H9 (cell line): ENCODE measurements around the gene STK35. TPM values are rescaled to one million over a fixed set of nuclear protein-coding genes. Genes with fewer than 3 reads are reported as not detected.

Experiments
- DNase-seq: peaks from one replicate; pipeline ENCODE4 v3.0.0-alpha.2; 2017
- H2AFZ ChIP-seq: one replicate; pipeline ENCODE4 v1.6.1; 2013; ENCODE audit warnings: mild to moderate bottlenecking, low read length, control low read depth, moderate library complexity
- H2AK5ac ChIP-seq: 2 replicates; pipeline ENCODE4 v1.6.1; 2013; ENCODE audit warnings: low read length, control low read depth, mixed read lengths; ENCODE audit not compliant: insufficient read length
- H2BK120ac ChIP-seq: one replicate; pipeline ENCODE4 v1.6.1; 2013; ENCODE audit warnings: low read depth, mild to moderate bottlenecking, low read length, control low read depth, inconsistent platforms; ENCODE audit not compliant: poor library complexity, severe bottlenecking
- H2BK12ac ChIP-seq: 2 replicates; pipeline ENCODE4 v1.6.1; 2013; ENCODE audit warnings: low read length, control low read depth, mixed read lengths, low read depth; ENCODE audit not compliant: insufficient read length
- H2BK15ac ChIP-seq: 2 replicates; pipeline ENCODE4 v1.6.1; 2013; ENCODE audit warnings: low read depth, low read length, control low read depth
- H2BK20ac ChIP-seq: one replicate; pipeline ENCODE4 v1.6.1; 2013; ENCODE audit warnings: low read depth, mild to moderate bottlenecking, low read length, control low read depth, inconsistent platforms; ENCODE audit not compliant: poor library complexity, severe bottlenecking
- H2BK5ac ChIP-seq: 2 replicates; pipeline ENCODE4 v1.6.1; 2013; ENCODE audit warnings: low read length, control low read depth, mixed read lengths; ENCODE audit not compliant: insufficient read length
- H3K14ac ChIP-seq: 2 replicates; pipeline ENCODE4 v1.6.1; 2013; ENCODE audit warnings: low read length, control low read depth; ENCODE audit not compliant: insufficient read depth
- H3K18ac ChIP-seq: 2 replicates; pipeline ENCODE4 v1.6.1; 2013; ENCODE audit warnings: low read depth, mild to moderate bottlenecking, mixed read lengths, low read length, control low read depth; ENCODE audit not compliant: insufficient read length
- H3K23ac ChIP-seq: 2 replicates; pipeline ENCODE4 v1.6.1; 2013; ENCODE audit warnings: low read length, control low read depth, mixed read lengths, low read depth; ENCODE audit not compliant: insufficient read length
- H3K23me2 ChIP-seq: 2 replicates; pipeline ENCODE4 v1.6.1; 2013; ENCODE audit warnings: low read depth, mild to moderate bottlenecking, mixed read lengths, low read length, control low read depth; ENCODE audit not compliant: insufficient read length, poor library complexity, severe bottlenecking
- H3K27ac ChIP-seq: 2 replicates; pipeline ENCODE4 v1.5.1; 2013; ENCODE audit warnings: low read length, control low read depth, mixed read lengths, low read depth; ENCODE audit not compliant: insufficient read length
- H3K27me3 ChIP-seq: 2 replicates; pipeline ENCODE4 v1.6.1; 2013; ENCODE audit warnings: low read length, control low read depth, inconsistent platforms; ENCODE audit not compliant: insufficient read depth
- H3K4ac ChIP-seq: 2 replicates; pipeline ENCODE4 v1.6.1; 2013; ENCODE audit warnings: low read depth, mild to moderate bottlenecking, control low read depth, inconsistent platforms, low read length, moderate library complexity
- H3K4me1 ChIP-seq: 2 replicates; pipeline ENCODE4 v1.6.1; 2013; ENCODE audit warnings: low read length, control low read depth, inconsistent platforms; ENCODE audit not compliant: insufficient read depth
- H3K4me2 ChIP-seq: 2 replicates; pipeline ENCODE4 v1.6.1; 2013; ENCODE audit warnings: low read length, control low read depth, mixed read lengths; ENCODE audit not compliant: insufficient read length, insufficient read depth
- H3K56ac ChIP-seq: 2 replicates; pipeline ENCODE4 v1.6.1; 2013; ENCODE audit warnings: low read depth, mild to moderate bottlenecking, mixed read lengths, low read length, control low read depth; ENCODE audit not compliant: insufficient read length
- H3K79me1 ChIP-seq: 2 replicates; pipeline ENCODE4 v1.6.1; 2013; ENCODE audit warnings: low read depth, mild to moderate bottlenecking, moderate library complexity, low read length, control low read depth, inconsistent platforms; ENCODE audit not compliant: insufficient read depth, poor library complexity, severe bottlenecking
- H3K79me2 ChIP-seq: 2 replicates; pipeline ENCODE4 v1.6.1; 2013; ENCODE audit warnings: low read length, control low read depth, inconsistent platforms; ENCODE audit not compliant: insufficient read depth
- H3K9ac ChIP-seq: 2 replicates; pipeline ENCODE4 v1.6.1; 2013; ENCODE audit warnings: low read length, control low read depth, mixed read lengths; ENCODE audit not compliant: insufficient read length; ENCODE audit errors: extremely low read depth
- H3K9me3 ChIP-seq: one replicate; pipeline ENCODE4 v1.6.1; 2013; ENCODE audit warnings: low read depth, low read length, inconsistent platforms; ENCODE audit not compliant: control insufficient read depth
- H3T11ph ChIP-seq: one replicate; pipeline ENCODE4 v1.6.1; 2013; ENCODE audit warnings: mild to moderate bottlenecking, low read length, control low read depth, inconsistent platforms
- H4K20me1 ChIP-seq: one replicate; pipeline ENCODE4 v1.6.1; 2013; ENCODE audit not compliant: control insufficient read depth, insufficient read length, insufficient read depth
- H4K5ac ChIP-seq: 2 replicates; pipeline ENCODE4 v1.6.1; 2013; ENCODE audit warnings: low read depth, mild to moderate bottlenecking, mixed read lengths, low read length, control low read depth; ENCODE audit not compliant: insufficient read length
- H4K8ac ChIP-seq: replicated peaks from 2 replicates; pipeline ENCODE4 v1.6.1; 2013; ENCODE audit warnings: low read length, control low read depth, mixed read lengths, low read depth; ENCODE audit not compliant: insufficient read length
- H4K91ac ChIP-seq: 2 replicates; pipeline ENCODE4 v1.6.1; 2013; ENCODE audit warnings: low read depth, mild to moderate bottlenecking, moderate library complexity, mixed read lengths, low read length, control low read depth; ENCODE audit not compliant: insufficient read length
- H3K27ac Mint-ChIP-seq, 3 experiments: 2 replicates in 2 of 3; 3 replicates in 1 of 3; pipeline ENCODE4 v1.8.0; 2020 to 2021; ENCODE audit warnings: mixed read lengths in 3 of 3, mild to moderate bottlenecking in 1 of 3, moderate library complexity in 1 of 3
- H3K27me3 Mint-ChIP-seq: 2 replicates; pipeline ENCODE4 v1.8.0; 2021; ENCODE audit warnings: low read depth, mild to moderate bottlenecking, moderate library complexity, mixed read lengths
- H3K36me3 Mint-ChIP-seq, 3 experiments: 2 replicates in 2 of 3; 3 replicates in 1 of 3; pipeline ENCODE4 v1.8.0; 2020 to 2021; ENCODE audit warnings: low read depth in 3 of 3, mixed read lengths in 3 of 3; ENCODE audit not compliant: insufficient read depth in 1 of 3
- H3K4me1 Mint-ChIP-seq, 2 experiments: 2 replicates each; pipeline ENCODE4 v1.8.0; 2020; ENCODE audit warnings: mixed read lengths in 2 of 2
- H3K4me3 Mint-ChIP-seq, 2 experiments: 2 replicates in 1 of 2; 3 replicates in 1 of 2; pipeline ENCODE4 v1.8.0; 2020 to 2021; ENCODE audit warnings: mild to moderate bottlenecking in 2 of 2, mixed read lengths in 2 of 2, moderate library complexity in 1 of 2
- H3K9me3 Mint-ChIP-seq, 2 experiments: 2 replicates in 1 of 2; 3 replicates in 1 of 2; pipeline ENCODE4 v1.8.0; 2020; ENCODE audit warnings: mild to moderate bottlenecking in 2 of 2, mixed read lengths in 2 of 2, moderate library complexity in 1 of 2
- WGBS: extraction: QIAGEN DNeasy Blood & Tissue Kit; methylation state at CpG from one replicate; pipeline ENCODE4 v1.1.7; 2013; ENCODE audit warnings: missing lambda C conversion rate, low lambda C conversion rate, mixed read lengths; ENCODE audit not compliant: insufficient read length; ENCODE audit errors: extremely low coverage; 5-methylcytosine and 5-hydroxymethylcytosine counted together
- total RNA-seq: library from RNA; stranded (reverse); gene quantifications from 2 replicates; pipeline ENCODE4 v1.2.1, GENCODE V29; 2021
- TF ChIP-seq, protein P1 (sequence below): fragments of 200-600 bp; sonication (generic); conservative IDR thresholded peaks from 3 replicates; pipeline ENCODE4 v1.8.0; 2021; ENCODE audit warnings: antibody characterized with exemption, mild to moderate bottlenecking

The STK35 gene
- total RNA-seq, 1 experiment from 2014 or later = 66.2 TPM

DNA sequence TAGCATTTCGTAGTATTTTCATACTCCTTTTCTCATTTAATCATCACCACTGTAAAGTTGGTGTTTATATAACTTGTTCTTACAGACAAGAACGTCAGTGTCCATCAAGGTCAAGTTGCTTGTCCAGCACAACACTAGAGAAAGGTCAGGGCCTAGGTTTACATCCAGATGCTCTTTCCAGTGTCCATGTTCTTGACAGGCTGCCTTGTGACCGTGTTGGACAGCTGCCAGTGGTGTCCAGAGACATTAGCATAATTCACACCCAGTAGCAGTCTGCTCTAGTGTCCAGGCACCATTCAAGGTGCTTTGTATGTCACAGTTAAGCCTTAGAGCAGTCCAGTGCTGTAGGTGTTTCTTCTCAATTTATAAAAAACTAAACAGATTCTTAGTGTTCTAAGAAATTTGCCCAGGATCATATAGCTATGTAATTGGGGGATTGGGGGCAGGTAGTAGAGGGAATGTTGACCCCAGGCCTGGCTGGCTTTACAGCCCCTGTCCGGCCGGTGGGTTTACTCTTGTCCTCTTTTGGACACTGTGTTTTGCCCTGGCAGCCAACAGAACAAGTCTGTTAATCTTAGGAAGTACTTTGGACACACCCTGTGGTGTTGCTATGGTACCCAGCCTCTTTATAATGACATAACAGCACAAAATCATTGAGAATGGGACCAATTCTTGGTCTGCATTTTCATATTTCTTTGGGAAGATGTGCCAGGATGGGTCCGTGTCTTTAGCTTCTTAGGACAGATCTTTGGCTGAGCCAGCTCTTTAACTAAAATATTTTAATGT lies 8.0 kb downstream of the STK35 start:
- Histone ChIP-seq H3K9me3 (no peaks in the 10 kb centered on the region), H3K56ac (no peak overlapping the region), H2BK20ac (no peak overlapping the region), H3K14ac (no peak overlapping the region; the same call in 1 of the 2 replicates), H3K9ac (no peak overlapping the region), H3K79me1 (peaks cover 10% of the 10 kb centered on the region), H3K23me2 (no peaks in the 10 kb centered on the region), H4K20me1 (peaks cover 2% of the 10 kb centered on the region), H2BK15ac (no peak overlapping the region), H3T11ph (no peak overlapping the region), H3K27ac (no peak overlapping the region), H2AFZ (no peak overlapping the region), H2BK120ac (no peak overlapping the region), H4K91ac (no peak overlapping the region), H2AK5ac (no peak overlapping the region), H2BK5ac (no peak overlapping the region), H3K27me3 (no peaks in the 10 kb centered on the region), H3K79me2 (peaks cover 9% of the 10 kb centered on the region; the same call in 1 of the 2 replicates), H3K4me2 (no peak overlapping the region), H3K18ac (no peak overlapping the region), H4K8ac (no peak overlapping the region), H4K5ac (no peak overlapping the region), H3K4ac (no peak overlapping the region), H3K4me1 (no peaks in the 10 kb centered on the region), H3K23ac (no peak overlapping the region), H2BK12ac (no peak overlapping the region)
- Mint-ChIP-seq H3K4me3 (no peak overlapping the region), H3K4me1 (peaks cover 20 to 28% of the 10 kb centered on the region in 2 experiments), H3K27ac (no peak overlapping the region), H3K9me3 (no peaks in the 10 kb centered on the region), H3K36me3 (peaks cover 15 to 57% (median 29%) of the 10 kb centered on the region in 3 experiments), H3K27me3 (no peaks in the 10 kb centered on the region)
- TF ChIP-seq, protein P1, sequence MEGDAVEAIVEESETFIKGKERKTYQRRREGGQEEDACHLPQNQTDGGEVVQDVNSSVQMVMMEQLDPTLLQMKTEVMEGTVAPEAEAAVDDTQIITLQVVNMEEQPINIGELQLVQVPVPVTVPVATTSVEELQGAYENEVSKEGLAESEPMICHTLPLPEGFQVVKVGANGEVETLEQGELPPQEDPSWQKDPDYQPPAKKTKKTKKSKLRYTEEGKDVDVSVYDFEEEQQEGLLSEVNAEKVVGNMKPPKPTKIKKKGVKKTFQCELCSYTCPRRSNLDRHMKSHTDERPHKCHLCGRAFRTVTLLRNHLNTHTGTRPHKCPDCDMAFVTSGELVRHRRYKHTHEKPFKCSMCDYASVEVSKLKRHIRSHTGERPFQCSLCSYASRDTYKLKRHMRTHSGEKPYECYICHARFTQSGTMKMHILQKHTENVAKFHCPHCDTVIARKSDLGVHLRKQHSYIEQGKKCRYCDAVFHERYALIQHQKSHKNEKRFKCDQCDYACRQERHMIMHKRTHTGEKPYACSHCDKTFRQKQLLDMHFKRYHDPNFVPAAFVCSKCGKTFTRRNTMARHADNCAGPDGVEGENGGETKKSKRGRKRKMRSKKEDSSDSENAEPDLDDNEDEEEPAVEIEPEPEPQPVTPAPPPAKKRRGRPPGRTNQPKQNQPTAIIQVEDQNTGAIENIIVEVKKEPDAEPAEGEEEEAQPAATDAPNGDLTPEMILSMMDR = no peak
- no peak for DNase-seq
- WGBS = no CpG with 5 or more reads among the region's 6 CpGs
